ENCODE results near the gene FAM151B.
"Not testable (repeated sequence)": the region's sequence is repeated elsewhere in the genome, so short reads cannot be mapped to it uniquely, and the experiment has no call there.

The FAM151B gene

GRCh38 chr5:80504833-80505232, 16.9 kb downstream of the FAM151B start:
- no peak for DNase-seq

GRCh38 chr5:80507663-80508062, 19.8 kb downstream of the FAM151B start:
- DNase-seq: no peak

GRCh38 chr5:80508844-80509243, 20.9 kb downstream of the FAM151B start:
- no peak for DNase-seq

GRCh38 chr5:80509362-80509761, 21.5 kb downstream of the FAM151B start:
- no peak for DNase-seq

- no peak for DNase-seq
Observed at GRCh38 chr5:80516826-80517225, 28.9 kb downstream of the FAM151B start.

GRCh38 chr5:80540691-80541090, 52.8 kb downstream of the FAM151B start:
- no peak for DNase-seq

- no peak for DNase-seq
Observed at GRCh38 chr5:80541392-80541791, 53.5 kb downstream of the FAM151B start.

GRCh38 chr5:80554646-80555045, 66.7 kb downstream of the FAM151B start:
- DNase-seq: no peak

GRCh38 chr5:80555099-80555498, 67.2 kb downstream of the FAM151B start:
- no peak for DNase-seq

GRCh38 chr5:80559244-80559643, 71.3 kb downstream of the FAM151B start:
- no peak for DNase-seq

- DNase-seq: no peak
Observed at GRCh38 chr5:80565330-80565729, 77.4 kb downstream of the FAM151B start.

GRCh38 chr5:80566711-80567259, 78.9 kb downstream of the FAM151B start:
- no peak for DNase-seq

- DNase-seq: no peak
Observed at GRCh38 chr5:80568251-80568650, 80.4 kb downstream of the FAM151B start.

GRCh38 chr5:80569086-80569960, 81.4 kb downstream of the FAM151B start:
- DNase-seq: no peak

- DNase-seq: no peak
Observed at GRCh38 chr5:80569961-80570786, 82.3 kb downstream of the FAM151B start, which contains the start of gene ANKRD34B. TSS of gene ANKRD34B (minus strand) at chr5:80570280. CDS start at chr5:80560019, 10,261 bp downstream.

- DNase-seq: no peak
Observed at GRCh38 chr5:80573062-80573461, 85.2 kb downstream of the FAM151B start.

- DNase-seq: no peak
Observed at GRCh38 chr5:80576383-80576782, 88.5 kb downstream of the FAM151B start.

- no peak for DNase-seq
Observed at GRCh38 chr5:80577707-80578106, 89.8 kb downstream of the FAM151B start.

GRCh38 chr5:80579050-80579449, 91.2 kb downstream of the FAM151B start:
- DNase-seq: no peak

GRCh38 chr5:80580291-80580690, 92.4 kb downstream of the FAM151B start:
- DNase-seq: not testable (repeated sequence)

GRCh38 chr5:80584770-80585169, 96.9 kb downstream of the FAM151B start:
- DNase-seq: no peak

- no peak for DNase-seq
Observed at GRCh38 chr5:80588858-80589540, 101.1 kb downstream of the FAM151B start.

- DNase-seq: no peak
Observed at GRCh38 chr5:80590766-80591165, 102.9 kb downstream of the FAM151B start.
